Limb (tissue), 2 donors: ENCODE measurements around the gene TUNAR.

Experiments used
- DNase-seq, 2 donors: peaks; one replicate each; pipeline ENCODE4 v3.0.0-alpha.2; 2016; ENCODE audit errors: extremely low spot score in 2 of 2

TUNAR gene

GRCh38 chr14:95876761-95877538 is at the start of gene TUNAR:
TSS of gene TUNAR (plus strand) at chr14:95876832.
- peak in 1 of 2 donors; percentile 50 for DNase-seq

- DNase-seq: no peak
Measured at GRCh38 chr14:95828649-95829265, 47.9 kb upstream of the TUNAR start.

DNA sequence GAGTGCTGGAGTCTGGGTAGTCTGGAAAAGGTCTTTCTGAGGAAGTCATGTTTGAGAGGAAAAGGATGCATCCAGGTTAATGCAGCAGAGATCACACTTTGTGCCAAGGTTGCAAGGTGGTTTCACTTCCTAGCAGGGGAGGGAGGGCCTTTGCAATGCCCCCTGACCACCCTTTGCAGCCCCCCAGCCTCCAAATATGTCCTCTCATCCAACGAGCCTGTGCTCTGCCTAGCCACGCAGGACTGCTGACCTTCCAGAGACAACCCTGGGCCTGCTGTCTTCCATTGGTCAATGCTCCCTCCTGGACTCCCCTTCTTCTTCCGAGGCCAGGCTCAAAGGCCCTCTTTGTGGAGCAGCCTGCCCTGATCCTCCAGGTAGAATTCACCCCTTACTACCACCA is 47.3 kb upstream of the TUNAR start:
- DNase-seq: no peak

GRCh38 chr14:95830386-95830785 is 46.2 kb upstream of the TUNAR start:
- DNase-seq: no peak

DNA sequence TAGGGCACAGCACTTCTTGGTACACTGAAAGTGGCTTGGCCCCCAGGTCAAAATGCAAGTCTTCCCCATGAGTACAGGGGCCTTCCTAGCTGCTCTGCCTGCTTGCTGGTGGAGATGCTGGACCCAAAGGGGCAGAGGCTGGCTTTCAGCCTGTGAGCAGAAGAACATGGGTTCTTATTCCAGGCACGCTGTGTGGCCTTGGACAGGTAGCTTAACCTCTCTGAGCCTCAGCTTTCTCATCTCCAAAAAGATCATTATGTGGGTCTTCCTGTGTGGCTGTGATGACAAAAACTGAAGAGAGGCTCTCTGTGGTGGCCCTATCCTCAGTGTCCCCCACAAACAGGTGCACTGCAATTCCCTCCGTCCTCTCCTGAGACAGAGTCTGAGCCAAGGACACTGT is 45.6 kb upstream of the TUNAR start:
- DNase-seq: no peak

DNA sequence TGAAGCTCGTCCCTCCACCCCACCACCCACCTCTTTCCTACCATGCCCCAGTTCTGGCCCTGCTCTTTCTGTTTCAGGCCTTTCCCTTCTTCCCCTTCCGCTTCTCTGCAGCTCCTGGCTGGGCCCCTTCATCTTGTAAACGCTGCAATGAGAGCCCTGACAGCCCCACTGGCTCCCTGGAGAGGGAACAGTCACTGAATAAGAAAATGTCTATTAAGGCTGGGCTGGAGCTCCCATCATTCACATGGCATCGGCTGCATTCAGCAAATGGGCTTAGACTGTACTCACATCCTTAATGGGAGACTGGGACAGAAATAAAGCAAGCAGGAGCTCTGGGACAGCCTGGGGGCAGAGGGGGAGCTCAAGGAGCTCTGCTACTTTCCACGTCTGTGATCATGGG is 45.2 kb upstream of the TUNAR start:
- DNase-seq: no peak

- DNase-seq: no peak
Measured at GRCh38 chr14:95832012-95832411, 44.6 kb upstream of the TUNAR start.

GRCh38 chr14:95833429-95833828 is 43.2 kb upstream of the TUNAR start:
- DNase-seq: no peak

GRCh38 chr14:95834496-95834895 is 42.1 kb upstream of the TUNAR start:
- DNase-seq: no peak

DNA sequence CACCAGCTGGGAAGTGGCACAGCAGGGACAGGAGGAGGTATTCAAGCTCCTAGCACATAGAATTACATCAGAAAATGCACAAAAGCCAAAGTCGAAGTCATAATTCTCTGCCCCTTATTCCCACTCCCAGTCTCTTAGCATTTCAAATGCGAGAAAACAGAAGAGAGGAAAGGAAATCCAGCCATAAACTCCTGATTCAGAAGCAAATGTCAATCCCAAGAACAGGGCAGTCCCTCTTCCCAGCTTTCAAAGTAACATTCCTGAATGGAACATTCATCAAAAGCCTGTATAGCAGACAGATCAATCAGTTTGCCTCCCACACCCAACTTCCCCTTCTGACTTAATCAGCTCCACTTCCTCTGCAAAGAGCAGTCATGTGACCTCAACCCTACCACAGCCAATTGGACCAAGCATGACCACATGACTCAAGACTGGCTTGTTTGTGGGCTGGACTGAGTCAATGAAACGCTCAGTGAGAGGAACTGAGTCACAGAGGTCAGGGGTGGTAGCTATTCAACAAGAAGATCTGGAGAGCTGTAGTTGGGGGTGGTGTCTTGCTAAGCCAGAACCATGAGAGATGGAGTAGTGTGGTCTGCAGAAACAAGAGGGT is 41.4 kb upstream of the TUNAR start:
- no peak for DNase-seq

DNA sequence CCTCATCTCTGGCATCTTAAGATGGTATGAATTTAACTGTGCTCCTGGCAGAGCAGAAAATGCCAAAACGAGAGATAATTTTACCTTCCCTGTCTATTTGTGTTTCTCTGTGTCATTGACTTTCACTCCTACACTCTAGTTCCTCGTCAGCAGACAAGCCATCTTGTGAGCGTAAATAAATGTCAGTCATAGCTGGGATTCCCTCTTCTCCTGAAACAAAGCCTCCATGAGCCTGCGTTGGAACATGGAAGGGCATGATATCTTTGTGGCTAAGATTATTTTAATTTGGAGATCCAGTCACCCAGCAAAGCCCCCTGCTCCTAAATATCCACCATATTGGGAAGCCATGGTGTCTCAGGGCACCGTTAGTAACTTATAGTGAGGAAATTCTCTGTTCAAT is 37.8 kb upstream of the TUNAR start:
- DNase-seq: no peak

DNA sequence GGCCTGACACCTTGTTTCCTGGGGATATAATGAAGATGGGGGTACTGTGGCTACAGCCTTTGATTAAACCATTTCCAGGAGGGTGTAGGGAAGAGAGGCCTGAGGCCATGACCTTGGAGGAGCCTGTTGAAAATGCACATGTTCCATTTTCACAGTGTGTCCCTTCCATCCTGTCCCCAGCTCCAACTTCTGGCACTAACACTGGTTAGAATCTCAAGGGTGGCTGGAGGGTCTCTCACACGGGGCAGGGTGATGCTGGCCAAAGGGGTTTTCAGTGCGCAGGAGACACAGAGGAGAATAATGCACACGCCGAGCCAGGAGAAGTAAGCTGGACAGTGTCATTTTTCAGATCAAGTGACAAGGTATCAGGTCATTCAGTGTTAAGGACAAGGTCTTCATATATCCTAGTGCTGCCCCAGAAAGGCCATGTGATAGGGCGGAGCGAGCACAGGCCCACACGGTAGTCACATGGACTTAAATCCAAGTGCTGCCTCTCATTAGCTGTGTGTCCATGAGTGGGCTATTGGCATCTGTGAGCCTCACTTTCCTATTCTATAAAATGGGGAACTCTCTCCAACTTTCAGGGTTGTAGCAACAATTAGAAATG is 36.4 kb upstream of the TUNAR start:
- DNase-seq: no peak

- DNase-seq: no peak
Measured at GRCh38 chr14:95841668-95842067, 35.0 kb upstream of the TUNAR start.

- DNase-seq: no peak
Measured at GRCh38 chr14:95849761-95850160, 26.9 kb upstream of the TUNAR start.

DNA sequence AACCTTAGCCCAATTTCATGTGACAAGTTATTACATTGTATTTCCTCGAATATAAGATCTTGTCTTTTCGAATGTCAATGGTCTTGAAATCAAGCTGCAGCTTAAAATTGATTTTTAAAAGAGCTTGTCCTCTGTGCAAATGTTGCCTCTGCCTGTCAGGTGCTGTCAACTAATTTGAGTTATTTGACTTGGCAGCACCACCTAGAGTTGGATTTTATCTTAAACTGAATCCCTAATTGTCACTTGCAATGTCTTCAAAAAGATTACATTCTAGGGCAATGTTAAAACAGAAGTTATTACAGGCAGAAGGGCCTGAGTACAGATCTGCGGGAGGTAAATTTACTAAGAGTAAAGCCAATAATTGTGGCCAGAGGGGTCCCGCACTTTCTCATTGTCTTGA is 26.2 kb upstream of the TUNAR start:
- DNase-seq: no peak

DNA sequence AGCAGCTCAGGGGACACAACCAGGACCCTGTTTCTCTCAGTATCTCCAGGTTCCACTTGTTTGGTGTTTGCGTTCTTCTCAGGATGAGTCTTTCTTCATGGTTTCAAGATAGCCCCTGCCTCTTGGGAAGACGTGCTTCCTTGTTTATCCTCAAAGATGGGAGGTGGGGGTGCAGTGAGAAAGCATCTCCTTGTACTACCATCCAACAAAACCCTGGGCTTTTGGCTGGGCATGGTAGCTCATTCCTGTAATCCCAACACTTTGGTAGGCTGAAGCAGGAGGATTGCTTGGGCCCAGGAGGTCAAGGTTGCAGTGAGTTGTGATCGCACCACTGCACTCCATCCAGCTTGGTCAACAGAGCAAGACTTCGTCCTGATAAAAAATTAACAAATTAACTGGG is 21.0 kb upstream of the TUNAR start:
- no peak for DNase-seq

- no peak for DNase-seq
Measured at GRCh38 chr14:95857275-95857674, 19.4 kb upstream of the TUNAR start.

GRCh38 chr14:95858893-95859292 is 17.7 kb upstream of the TUNAR start:
- DNase-seq: no peak

DNA sequence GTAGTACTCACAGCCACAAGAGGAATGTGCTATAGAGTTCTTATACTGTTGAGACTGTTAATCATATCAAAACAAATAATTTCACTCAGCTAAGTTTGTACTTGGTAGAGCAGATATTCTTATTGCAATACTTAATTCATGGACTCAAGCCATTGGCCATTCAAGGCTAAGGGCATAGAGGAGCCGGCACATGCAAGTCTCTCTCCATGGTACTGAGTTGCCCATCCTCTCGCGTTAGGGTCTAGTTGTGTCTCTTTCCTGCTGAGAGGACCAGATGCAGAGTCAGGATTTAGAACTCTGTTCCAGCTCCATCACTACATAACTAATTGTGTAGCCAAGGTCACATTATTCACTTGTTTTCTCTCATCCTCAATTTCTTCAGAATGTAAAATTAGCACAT is 14.4 kb upstream of the TUNAR start:
- no peak for DNase-seq

- DNase-seq: no peak
Measured at GRCh38 chr14:95863295-95863694, 13.3 kb upstream of the TUNAR start.

DNA sequence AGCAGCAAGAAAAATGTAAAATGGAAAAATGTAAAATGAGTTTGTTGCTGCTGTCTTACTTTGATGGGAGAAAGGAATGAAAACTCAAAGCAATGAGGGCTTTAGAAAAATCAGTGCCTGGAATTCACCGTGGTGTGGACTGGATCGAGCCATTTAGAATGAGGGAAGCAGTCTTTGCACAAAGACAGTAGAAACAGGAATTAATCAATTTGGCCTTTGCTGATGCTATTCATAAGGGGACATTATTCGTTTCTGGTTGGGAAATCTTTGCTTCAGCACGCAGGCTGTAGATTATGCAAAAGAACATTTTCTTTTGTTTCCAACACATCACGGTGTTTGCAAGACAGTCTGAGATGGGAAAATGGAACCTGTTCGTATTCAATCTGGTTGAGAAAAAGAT is 6.9 kb upstream of the TUNAR start:
- no peak for DNase-seq

DNA sequence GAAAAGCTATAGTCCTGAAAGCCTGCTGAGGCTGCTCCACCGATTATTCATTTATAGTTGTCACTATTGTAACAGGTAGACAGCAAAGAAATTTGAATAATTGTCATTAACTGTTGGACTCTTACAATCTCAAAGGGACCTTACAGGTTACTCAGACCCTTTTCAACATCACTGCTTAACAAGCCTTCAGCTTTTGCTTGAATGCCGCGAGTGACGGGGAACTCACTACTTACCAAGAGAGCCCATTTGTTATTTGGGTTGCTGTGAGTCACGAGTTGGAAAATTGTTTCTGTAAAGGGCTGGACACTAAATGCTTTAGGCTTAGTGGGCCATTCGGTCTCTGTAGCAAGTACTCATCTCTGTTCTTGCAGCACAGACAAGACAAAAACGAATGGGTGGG is 5.9 kb upstream of the TUNAR start:
- DNase-seq: no peak

- DNase-seq: no peak
Measured at GRCh38 chr14:95871531-95871930, 5.1 kb upstream of the TUNAR start.
